ENCODE measurements around the gene FARP2. TPM values are rescaled to one million over a fixed set of nuclear protein-coding genes. Genes with fewer than 3 reads are reported as not detected.

The FARP2 gene
- total and polyA plus RNA-seq, 10 of the 15 experiments (the other 5 are each of a cell fraction or from before 2014, with no cell fraction given), result 5.5 to 67.5 (median 36.8) TPM

GRCh38 chr2:241358470-241358869 lies 2.4 kb downstream of the FARP2 start (continued):
- TF ChIP-seq CREM (IDR thresholded peaks at IDR 0.05; ENCODE audit: low read depth) (peak; percentile 87), IRF4 (IDR thresholded peaks at IDR 0.05; ENCODE audit: low read depth, low read length) (peak; percentile 55; the same call in 1 of the 2 replicates), NR2C2 (IDR thresholded peaks at IDR 0.05; ENCODE audit: borderline replicate concordance, control insufficient read depth, insufficient read length, low read depth) (no peak), E2F4 (IDR thresholded peaks at IDR 0.05; ENCODE audit: low read depth, low read length) (no peak), NFXL1 (IDR thresholded peaks at IDR 0.05; ENCODE audit: borderline replicate concordance) (no peak), ZBTB40 (IDR thresholded peaks at IDR 0.05; ENCODE audit: borderline replicate concordance) (peak; percentile 34; the same call in 1 of the 2 replicates), ZBED1 (IDR thresholded peaks at IDR 0.05; ENCODE audit: borderline replicate concordance) (peak; percentile 65; the same call in 1 of the 2 replicates), EED (IDR thresholded peaks at IDR 0.05; ENCODE audit: low read depth) (peak; percentile 52; the same call in 1 of the 2 replicates), CHD1 (IDR thresholded peaks at IDR 0.05; ENCODE audit: low read depth, low read length) (no peak), GABPA (IDR thresholded peaks at IDR 0.05; ENCODE audit: low read depth) (peak; percentile 55; the same call in 1 of the 2 replicates), SP1 (IDR thresholded peaks at IDR 0.05; ENCODE audit: low read depth, low read length) (no peak), ATF7 (IDR thresholded peaks at IDR 0.05; ENCODE audit: low read depth) (peak; percentile 93), ESRRA (IDR thresholded peaks at IDR 0.05; ENCODE audit: low read length) (no peak), PML (IDR thresholded peaks at IDR 0.05; ENCODE audit: low read length) (no peak), PAX5 (IDR thresholded peaks at IDR 0.05; ENCODE audit: borderline replicate concordance, low read depth, low read length) (no peak), ETV6 (conservative IDR thresholded peaks at IDR 0.05 in 1 of 2, IDR thresholded peaks at IDR 0.05 in 1 of 2; ENCODE audit: borderline replicate concordance in 1 of 2, low read depth in 1 of 2) (peak in 1 of 2 experiments; percentile 69; a peak in 1 of 4 replicates), RUNX3 (IDR thresholded peaks at IDR 0.05; ENCODE audit: low read length) (peak; percentile 58; the same call in 1 of the 2 replicates), RELB (IDR thresholded peaks at IDR 0.05; ENCODE audit: low read depth) (peak; percentile 47; the same call in 1 of the 2 replicates), ZNF24 (IDR thresholded peaks at IDR 0.05) (no peak)

All from GM12878 (cell line).